DMS 273 (cell line): ENCODE data around the gene CCL4.
A peak's percentile ranks its signal among the peaks of the same experiment; 100 is the strongest.

ENCODE experiments used
- DNase-seq: peaks from one replicate; lab custom pipeline; 2025; ENCODE audit not compliant: unreplicated experiment; lab: John Stamatoyannopoulos, UW

CCL4 gene

GRCh38 chr17:36142806-36143205, 39.2 kb downstream of the CCL4 start:
- no peak for DNase-seq

DNA sequence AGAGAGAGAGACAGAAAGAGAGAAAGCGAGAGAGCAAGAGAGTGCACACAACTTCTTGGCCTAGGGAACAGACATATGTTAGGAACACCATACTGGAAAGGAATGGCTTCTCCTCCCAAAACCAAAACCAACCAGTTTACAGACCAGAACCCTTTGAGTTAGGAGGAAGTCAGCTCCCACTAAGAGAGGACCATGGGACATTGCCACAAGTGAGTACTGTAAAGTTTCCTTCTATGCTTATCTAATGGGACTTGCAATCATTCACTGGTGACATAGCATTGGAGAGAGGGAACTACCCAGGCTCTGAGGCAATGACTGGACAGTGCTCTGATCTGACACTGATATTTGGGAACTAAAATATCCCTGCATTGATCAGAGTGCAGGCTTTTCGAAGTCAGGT, 40.4 kb downstream of the CCL4 start:
- no peak for DNase-seq

- no peak for DNase-seq
Observed at GRCh38 chr17:36144981-36145729, 41.5 kb downstream of the CCL4 start.

DNA sequence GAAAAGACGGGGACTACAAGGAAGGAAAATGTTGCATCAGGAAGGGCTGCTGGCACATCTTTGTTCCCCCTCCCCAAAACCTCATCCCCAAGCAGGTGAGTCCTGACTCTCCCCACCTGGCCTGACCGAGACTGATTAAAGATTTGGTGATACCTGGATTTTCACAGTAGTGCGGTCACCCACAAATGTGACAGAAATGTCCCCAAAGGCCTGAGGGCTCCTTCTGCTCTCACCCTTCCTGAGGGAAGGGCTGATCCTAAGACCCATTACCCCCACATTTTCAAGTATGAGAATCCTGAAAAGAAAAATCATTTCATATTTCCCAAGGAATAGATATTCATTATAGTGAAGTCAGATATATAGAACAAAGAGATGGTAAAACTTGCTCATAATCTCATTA, 44.0 kb downstream of the CCL4 start:
- DNase-seq: no peak

- DNase-seq: peak; percentile 76
Observed at GRCh38 chr17:36148559-36149295, 45.1 kb downstream of the CCL4 start.

- DNase-seq: no peak
Observed at GRCh38 chr17:36149296-36149820, 45.7 kb downstream of the CCL4 start.

DNA sequence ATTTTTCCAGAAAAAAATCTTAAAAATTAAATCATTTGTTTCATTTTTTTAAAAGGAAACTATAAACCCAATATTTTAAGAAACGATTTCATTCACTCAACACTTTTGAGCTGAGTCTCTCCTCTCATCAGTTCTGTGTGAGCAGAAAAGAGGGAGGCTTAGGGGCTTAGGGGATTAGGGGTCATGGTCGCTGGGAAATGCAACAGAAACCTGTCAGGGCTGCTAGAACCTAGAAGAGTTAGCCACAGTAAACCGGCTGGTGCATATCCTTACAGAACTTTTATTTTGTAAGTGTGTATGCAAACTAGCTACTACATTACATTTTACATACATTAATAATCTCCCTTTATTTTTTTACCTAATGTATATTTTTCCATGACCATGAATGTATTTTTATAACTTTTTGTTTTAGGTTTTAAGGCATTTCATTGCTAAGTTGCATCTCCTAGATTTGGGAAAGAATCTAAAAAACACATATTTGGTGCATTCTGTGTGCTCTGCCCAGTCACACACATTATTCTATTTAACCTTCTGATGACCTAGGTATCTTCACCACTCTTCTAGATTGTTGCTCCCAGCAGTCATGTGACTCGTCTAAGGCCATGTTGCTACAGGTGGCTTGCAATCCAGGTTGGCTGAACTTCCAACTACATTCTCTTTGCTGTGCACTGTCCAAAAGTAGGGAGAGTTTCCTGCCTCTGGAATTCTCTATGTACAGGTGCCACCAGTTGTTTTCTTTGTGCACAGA, 48.4 kb downstream of the CCL4 start:
- no peak for DNase-seq

GRCh38 chr17:36152639-36153120, 49.1 kb downstream of the CCL4 start:
- DNase-seq: peak; percentile 28

DNA sequence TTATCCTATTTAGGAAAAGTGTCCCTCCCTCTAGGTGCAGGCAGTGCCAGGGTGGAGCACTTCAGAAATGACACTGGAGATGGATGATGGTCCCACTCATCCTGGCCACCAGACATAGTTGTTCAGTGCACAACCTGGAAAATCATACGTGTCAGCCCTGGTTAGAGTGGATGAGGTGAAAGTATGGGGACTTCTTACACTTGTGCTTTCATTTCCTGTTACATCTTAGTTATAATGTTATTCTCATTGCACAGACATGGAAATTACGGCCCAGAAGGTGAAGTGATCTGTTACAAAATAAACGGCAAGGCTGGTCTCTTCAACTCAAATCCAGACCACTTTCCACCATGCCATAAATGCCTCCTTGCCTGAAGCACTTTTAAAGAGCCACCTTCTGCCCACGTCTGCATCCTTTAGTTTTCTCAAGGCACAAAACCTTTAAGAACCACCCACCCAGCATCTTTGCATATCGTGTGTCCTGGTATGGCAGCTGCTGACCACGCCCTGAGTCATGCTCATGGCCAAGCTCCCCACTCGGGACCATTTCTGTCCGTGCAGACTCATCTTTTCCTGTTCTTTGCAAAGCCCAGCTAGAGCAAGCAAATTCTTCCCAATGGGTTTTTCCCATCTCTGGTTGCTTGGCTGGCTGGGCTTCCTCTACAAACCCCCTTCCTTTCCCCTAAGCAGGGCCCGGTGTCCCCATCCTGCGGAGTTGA, 50.4 kb downstream of the CCL4 start:
- DNase-seq: no peak
